Upper lobe of left lung (tissue), 4 donors: ENCODE results near the gene ZNF747.

ENCODE experiments used
- EP300 ChIP-seq, 4 donors: sonication (generic); formaldehyde crosslinking; IDR thresholded peaks; one replicate each; pipeline ENCODE4 v1.5.1; 2017; ENCODE audit warnings: antibody characterized with exemption in 4 of 4, control low read depth in 2 of 4
- POLR2A ChIP-seq, 4 donors: fragments of 450-650 bp; IDR thresholded peaks; one replicate each; pipeline ENCODE4 v1.5.1; 2016 to 2017; ENCODE audit warnings: antibody characterized with exemption in 4 of 4, mild to moderate bottlenecking in 2 of 4
- POLR2AphosphoS5 ChIP-seq, 2 donors: sonication (generic); formaldehyde crosslinking; IDR thresholded peaks; one replicate each; pipeline ENCODE4 v1.5.1; 2017; ENCODE audit warnings: antibody characterized with exemption in 2 of 2
- TF ChIP-seq, protein P1 (sequence below), 6 experiments: fragments of 450-650 bp in 4 of 6; fragments of 200-600 bp in 2 of 6; sonication (generic) in 2 of 6; IDR thresholded peaks; one replicate each; pipeline ENCODE4 v1.5.1; 2016 to 2019; ENCODE audit warnings: antibody characterized with exemption in 6 of 6

DNA sequence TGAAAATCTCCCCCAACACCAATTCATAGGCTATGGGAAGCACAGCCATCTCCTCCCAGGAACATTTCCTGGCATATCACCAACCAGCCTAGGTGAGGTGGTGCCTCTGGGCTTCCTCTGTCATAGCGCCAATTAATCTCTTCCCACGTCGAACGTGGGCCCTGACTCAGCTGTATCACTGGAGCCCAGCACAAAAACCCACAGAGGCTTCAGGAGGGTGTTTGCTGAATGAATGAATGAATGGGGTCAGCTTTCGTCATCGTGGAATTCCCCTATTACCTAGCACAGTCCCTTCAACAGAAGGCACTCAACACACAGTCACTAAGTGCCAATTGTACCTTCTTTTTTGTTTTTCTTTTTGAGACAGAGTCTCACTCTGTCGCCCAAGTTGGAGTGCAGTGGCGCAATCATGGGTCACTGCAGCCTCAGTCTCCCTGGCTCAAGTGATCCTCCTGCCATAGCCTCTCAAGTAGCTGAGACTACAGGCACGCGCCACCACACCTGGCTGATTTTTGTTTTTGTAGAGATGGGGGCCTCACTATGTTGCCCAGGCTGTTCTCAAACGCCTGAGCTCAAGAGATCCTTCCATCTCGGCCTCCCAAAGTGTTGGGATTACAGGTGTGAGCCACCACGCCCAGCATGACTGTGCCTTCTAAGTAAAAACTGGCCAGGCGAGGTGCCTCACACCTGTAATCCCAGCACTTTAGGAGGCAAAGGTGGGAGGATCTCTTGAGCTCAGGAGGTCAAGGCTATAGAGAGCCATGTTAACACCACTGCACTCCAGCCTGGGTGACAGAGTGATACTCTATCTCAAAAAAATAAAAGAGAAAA lies 32.7 kb upstream of the ZNF747 start:
- no peak for TF ChIP-seq POLR2AphosphoS5 (IDR thresholded peaks at IDR 0.05)
- TF ChIP-seq, protein P1, sequence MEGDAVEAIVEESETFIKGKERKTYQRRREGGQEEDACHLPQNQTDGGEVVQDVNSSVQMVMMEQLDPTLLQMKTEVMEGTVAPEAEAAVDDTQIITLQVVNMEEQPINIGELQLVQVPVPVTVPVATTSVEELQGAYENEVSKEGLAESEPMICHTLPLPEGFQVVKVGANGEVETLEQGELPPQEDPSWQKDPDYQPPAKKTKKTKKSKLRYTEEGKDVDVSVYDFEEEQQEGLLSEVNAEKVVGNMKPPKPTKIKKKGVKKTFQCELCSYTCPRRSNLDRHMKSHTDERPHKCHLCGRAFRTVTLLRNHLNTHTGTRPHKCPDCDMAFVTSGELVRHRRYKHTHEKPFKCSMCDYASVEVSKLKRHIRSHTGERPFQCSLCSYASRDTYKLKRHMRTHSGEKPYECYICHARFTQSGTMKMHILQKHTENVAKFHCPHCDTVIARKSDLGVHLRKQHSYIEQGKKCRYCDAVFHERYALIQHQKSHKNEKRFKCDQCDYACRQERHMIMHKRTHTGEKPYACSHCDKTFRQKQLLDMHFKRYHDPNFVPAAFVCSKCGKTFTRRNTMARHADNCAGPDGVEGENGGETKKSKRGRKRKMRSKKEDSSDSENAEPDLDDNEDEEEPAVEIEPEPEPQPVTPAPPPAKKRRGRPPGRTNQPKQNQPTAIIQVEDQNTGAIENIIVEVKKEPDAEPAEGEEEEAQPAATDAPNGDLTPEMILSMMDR (IDR thresholded peaks at IDR 0.05): no peak
- TF ChIP-seq EP300 (IDR thresholded peaks at IDR 0.05): no peak
- no peak for TF ChIP-seq POLR2A (IDR thresholded peaks at IDR 0.05)
